GM19240 (cell line): ENCODE data around the gene MYCBP2.
A peak's percentile ranks its signal among the peaks of the same experiment; 100 is the strongest.
"Not testable (repeated sequence)": the region's sequence is repeated elsewhere in the genome, so short reads cannot be mapped to it uniquely, and the experiment has no call there.

Experiments
- DNase-seq: peaks from one replicate; pipeline ENCODE4 v3.0.0; 2011; ENCODE audit warnings: low spot score; ENCODE audit not compliant: insufficient read length

The MYCBP2 gene

GRCh38 chr13:77031656-77032243 lies 295.1 kb downstream of the MYCBP2 start:
- DNase-seq: no peak

GRCh38 chr13:77029436-77029835 lies 297.5 kb downstream of the MYCBP2 start:
- DNase-seq: no peak

GRCh38 chr13:77028202-77028601 lies 298.7 kb downstream of the MYCBP2 start:
- no peak for DNase-seq

- DNase-seq: peak; percentile 57
Observed at GRCh38 chr13:77026861-77027621, 299.9 kb downstream of the MYCBP2 start, which contains the start of gene FBXL3. FBXL3 (minus strand) TSS chr13:77027159; CDS start chr13:77021860, 5,299 bp downstream.

GRCh38 chr13:77026255-77026860 lies 300.5 kb downstream of the MYCBP2 start:
- DNase-seq: peak; percentile 4

- DNase-seq: no peak
Observed at GRCh38 chr13:77022341-77022740, 304.6 kb downstream of the MYCBP2 start.

- DNase-seq: no peak
Observed at GRCh38 chr13:77019756-77020155, 307.1 kb downstream of the MYCBP2 start.

- DNase-seq: no peak
Observed at GRCh38 chr13:77016888-77017623, 309.8 kb downstream of the MYCBP2 start.

GRCh38 chr13:77016251-77016812 lies 310.6 kb downstream of the MYCBP2 start:
- no peak for DNase-seq

GRCh38 chr13:77014906-77015685 lies 311.8 kb downstream of the MYCBP2 start:
- no peak for DNase-seq

- no peak for DNase-seq
Observed at GRCh38 chr13:77013853-77014542, 312.9 kb downstream of the MYCBP2 start.

- not testable (repeated sequence) for DNase-seq
Observed at GRCh38 chr13:77009719-77010118, 317.2 kb downstream of the MYCBP2 start.

- no peak for DNase-seq
Observed at GRCh38 chr13:77009011-77009410, 317.9 kb downstream of the MYCBP2 start.

- not testable (repeated sequence) for DNase-seq
Observed at GRCh38 chr13:77008337-77008736, 318.6 kb downstream of the MYCBP2 start.

GRCh38 chr13:77002590-77003190 lies 324.2 kb downstream of the MYCBP2 start:
- no peak for DNase-seq

- no peak for DNase-seq
Observed at GRCh38 chr13:77001963-77002587, 324.8 kb downstream of the MYCBP2 start.

GRCh38 chr13:77001540-77001939 lies 325.4 kb downstream of the MYCBP2 start:
- no peak for DNase-seq

GRCh38 chr13:77000475-77000874 lies 326.4 kb downstream of the MYCBP2 start:
- no peak for DNase-seq
